WERI-Rb-1 (cell line): Measurements from ENCODE around the gene DYNC1H1.
A peak's percentile ranks its signal among the peaks of the same experiment; 100 is the strongest.

Experiments used
- DNase-seq: peaks from one replicate; pipeline ENCODE4 v3.0.0-alpha.2; 2020
- H3K27ac ChIP-seq: fragments of 250-450 bp; sonication (Bioruptor Pico); 2 replicates; pipeline ENCODE4 v1.5.1; 2020; ENCODE audit warnings: mild to moderate bottlenecking, moderate library complexity
- H3K27me3 ChIP-seq: fragments of 250-450 bp; sonication (Bioruptor Pico); 2 replicates; pipeline ENCODE4 v1.5.1; 2021; ENCODE audit warnings: mild to moderate bottlenecking, low read depth, moderate library complexity; ENCODE audit not compliant: insufficient read depth, severe bottlenecking
- H3K36me3 ChIP-seq: fragments of 250-450 bp; sonication (Bioruptor Pico); 2 replicates; pipeline ENCODE4 v1.5.1; 2020; ENCODE audit warnings: mild to moderate bottlenecking, moderate library complexity
- H3K4me3 ChIP-seq: 2 replicates; pipeline ENCODE4 v1.5.1; 2011; ENCODE audit warnings: low read depth, mild to moderate bottlenecking, control low read depth, low read length
- H3K9me3 ChIP-seq: fragments of 250-450 bp; sonication (Bioruptor Pico); 2 replicates; pipeline ENCODE4 v1.5.1; 2021; ENCODE audit warnings: mild to moderate bottlenecking, moderate library complexity; ENCODE audit not compliant: severe bottlenecking
- TF ChIP-seq, protein P1 (sequence below): IDR thresholded peaks from 2 replicates; pipeline ENCODE4 v1.5.1; 2011; ENCODE audit warnings: low read depth, mild to moderate bottlenecking, control low read depth, inconsistent platforms, low read length

Gene DYNC1H1

DNA sequence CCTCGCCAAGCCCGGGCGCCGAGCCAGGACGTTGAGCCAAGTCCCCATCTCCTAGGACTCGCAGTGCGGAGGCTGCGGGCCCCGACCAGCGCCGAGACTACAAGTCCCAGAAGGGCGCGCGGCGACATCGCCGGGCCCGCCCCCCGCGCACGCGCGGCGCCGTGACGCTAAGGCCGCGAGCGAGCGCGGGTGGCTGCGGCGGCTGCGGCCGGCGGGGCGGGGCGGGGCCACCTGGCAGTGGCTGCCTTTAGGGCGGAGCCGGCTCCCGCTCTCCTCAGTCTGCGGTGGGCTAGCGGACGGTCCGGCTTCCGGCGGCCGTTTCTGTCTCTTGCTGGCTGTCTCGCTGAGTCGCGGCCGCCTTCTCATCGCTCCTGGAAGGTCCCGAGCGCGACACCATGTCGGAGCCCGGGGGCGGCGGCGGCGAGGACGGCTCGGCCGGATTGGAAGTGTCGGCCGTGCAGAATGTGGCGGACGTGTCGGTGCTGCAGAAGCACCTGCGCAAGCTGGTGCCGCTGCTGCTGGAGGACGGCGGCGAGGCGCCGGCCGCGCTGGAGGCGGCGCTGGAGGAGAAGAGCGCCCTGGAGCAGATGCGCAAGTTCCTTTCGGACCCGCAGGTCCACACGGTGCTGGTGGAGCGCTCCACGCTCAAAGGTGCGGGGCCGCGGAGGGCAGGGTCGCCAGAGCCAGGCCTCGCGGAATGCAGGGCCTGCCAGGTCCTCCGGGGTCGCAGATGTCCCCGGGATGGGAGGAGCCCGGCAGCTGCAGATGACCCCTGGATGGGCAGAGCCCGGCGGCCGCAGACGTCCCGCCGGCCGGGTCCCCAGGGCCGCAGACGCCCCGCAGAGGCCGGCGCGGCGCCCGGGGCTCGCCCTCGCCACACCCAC is at the start of gene DYNC1H1:
TSS of gene DYNC1H1 (plus strand) at position 277 of the 884 bp plus-strand sequence. CDS start at position 396, 119 bp downstream.
- Histone ChIP-seq H3K4me3 (peak within 1 kb of the TSS; percentile 57), H3K9me3 (no peaks in the 10 kb centered on the region), H3K36me3 (peaks cover 22% of the 10 kb centered on the region), H3K27me3 (no peaks in the 10 kb centered on the region), H3K27ac (peak within 1 kb of the TSS; percentile 92)
- TF ChIP-seq, protein P1, sequence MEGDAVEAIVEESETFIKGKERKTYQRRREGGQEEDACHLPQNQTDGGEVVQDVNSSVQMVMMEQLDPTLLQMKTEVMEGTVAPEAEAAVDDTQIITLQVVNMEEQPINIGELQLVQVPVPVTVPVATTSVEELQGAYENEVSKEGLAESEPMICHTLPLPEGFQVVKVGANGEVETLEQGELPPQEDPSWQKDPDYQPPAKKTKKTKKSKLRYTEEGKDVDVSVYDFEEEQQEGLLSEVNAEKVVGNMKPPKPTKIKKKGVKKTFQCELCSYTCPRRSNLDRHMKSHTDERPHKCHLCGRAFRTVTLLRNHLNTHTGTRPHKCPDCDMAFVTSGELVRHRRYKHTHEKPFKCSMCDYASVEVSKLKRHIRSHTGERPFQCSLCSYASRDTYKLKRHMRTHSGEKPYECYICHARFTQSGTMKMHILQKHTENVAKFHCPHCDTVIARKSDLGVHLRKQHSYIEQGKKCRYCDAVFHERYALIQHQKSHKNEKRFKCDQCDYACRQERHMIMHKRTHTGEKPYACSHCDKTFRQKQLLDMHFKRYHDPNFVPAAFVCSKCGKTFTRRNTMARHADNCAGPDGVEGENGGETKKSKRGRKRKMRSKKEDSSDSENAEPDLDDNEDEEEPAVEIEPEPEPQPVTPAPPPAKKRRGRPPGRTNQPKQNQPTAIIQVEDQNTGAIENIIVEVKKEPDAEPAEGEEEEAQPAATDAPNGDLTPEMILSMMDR, result no peak
- peak; percentile 88 for DNase-seq

DNA sequence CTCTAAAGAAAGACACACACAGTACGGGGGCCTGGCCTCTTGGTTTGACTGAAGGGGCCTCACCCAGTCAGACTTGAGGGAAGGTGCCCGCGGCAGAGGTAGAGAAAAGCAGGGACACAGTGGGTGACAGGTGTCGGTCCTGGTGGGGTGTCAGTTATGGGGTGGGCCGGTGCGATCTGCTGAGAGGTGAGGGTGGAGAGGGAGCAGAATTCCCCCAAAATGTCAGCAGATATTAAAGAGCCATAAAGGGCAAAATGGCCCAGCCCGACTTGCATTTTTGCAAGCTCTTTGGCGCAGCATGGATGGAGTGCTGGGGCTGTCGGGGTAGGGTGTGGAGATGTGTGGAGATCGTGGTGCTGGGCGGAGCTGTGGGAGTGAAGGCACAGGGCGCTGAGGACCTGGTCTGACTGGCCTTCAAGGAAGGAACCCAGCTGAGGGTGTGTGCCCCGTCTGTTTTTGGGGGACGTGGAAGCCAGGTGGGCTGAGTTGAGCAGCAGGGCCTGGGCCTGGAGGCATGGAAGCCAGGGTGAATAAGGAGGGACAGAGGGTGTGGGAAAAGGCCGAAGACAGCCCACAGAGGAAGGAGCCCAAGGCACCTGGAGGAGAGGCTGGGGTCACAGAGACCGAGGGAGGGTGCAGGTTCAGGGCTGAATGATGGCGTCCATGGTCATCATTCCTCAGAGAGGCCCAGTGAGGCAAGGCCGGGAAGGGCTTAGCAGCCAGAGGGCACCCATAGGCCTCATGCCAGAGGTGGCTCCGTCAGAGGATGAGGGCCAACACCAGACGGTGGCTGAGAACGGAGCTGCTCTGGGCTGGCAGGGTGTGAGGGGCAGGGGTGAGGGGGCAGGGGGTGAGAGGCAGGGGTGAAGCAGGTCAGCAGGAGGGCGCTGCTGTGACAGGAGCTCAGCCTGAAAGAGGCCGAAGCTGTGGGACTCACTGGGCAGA is 48.2 kb upstream of the DYNC1H1 start:
- TF ChIP-seq, protein P1, result no peak
- no peak for DNase-seq
- peaks cover 25% of the 10 kb centered on the region for H3K36me3 ChIP-seq
- no peaks in the 10 kb centered on the region for H3K27me3 ChIP-seq
- no peak overlapping the region for H3K27ac ChIP-seq
- H3K9me3 ChIP-seq, result no peaks in the 10 kb centered on the region
- H3K4me3 ChIP-seq, result no peak overlapping the region

DNA sequence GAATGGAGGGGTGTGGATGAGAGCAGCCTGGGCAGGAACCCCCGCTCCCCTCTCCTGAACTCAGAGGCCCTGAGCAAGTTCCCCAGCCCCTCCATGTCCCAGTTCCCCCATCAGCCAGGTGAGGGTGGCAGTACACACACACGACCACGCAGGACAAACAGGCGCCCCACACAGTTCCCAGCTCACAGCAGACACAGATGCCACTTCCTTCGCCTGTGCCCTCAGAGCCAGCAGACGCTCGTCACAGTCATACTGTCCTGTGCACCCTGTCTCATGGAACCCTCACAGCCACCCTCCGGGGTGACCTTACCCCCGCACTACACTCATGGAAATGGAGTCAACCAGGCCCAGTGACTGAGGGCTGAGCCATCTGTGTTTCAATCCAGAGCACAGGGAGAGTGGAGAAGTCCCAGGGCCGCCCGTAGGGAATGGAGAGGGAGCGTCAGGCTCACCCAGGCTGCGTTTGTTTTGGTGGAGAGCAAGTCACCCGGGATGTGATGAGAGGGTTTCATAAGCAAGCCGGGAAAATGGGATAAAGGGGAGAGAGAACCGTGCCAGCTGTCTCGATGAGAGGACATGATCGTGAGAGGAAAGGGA is 47.5 kb upstream of the DYNC1H1 start:
- H3K27ac ChIP-seq, result no peak overlapping the region

DNA sequence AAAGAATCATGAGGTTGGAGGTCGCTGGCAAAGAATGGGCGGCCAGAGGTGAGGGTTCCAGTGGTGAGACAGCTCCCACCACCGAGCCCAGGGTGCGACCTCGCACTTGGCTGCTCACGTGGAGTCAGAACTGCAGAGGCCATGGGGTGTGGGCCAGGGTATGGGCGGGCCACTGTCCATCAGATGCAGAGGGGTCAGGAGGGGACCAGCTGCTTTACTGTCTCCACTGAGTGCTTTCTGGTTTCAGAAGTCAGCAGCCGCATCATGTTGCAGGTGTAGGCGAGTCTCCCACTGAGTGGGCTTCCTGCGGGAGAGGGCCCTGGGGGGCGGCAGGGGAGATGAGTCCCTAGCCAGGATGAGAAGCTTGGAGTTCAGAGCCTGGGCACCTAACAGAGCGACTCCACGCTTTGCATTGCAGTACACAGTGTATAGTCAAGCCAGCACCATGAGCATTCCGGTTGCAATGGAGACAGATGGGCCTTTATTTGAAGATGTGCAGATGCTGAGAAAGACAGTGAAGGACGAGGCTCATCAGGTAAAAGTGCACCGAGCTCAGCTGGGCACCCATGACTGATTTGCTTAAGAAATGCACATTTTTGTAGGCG is 46.9 kb upstream of the DYNC1H1 start:
- TF ChIP-seq, protein P1, result no peak
- Histone ChIP-seq H3K27ac (no peak overlapping the region), H3K9me3 (no peaks in the 10 kb centered on the region), H3K36me3 (peaks cover 21% of the 10 kb centered on the region), H3K27me3 (no peaks in the 10 kb centered on the region), H3K4me3 (no peak overlapping the region)
- DNase-seq, result no peak

More for the DNA sequence above, 47.5 kb upstream of the DYNC1H1 start:
- Histone ChIP-seq H3K36me3 (peaks cover 25% of the 10 kb centered on the region), H3K4me3 (no peak overlapping the region), H3K27me3 (no peaks in the 10 kb centered on the region), H3K9me3 (no peaks in the 10 kb centered on the region)
- TF ChIP-seq, protein P1, result no peak
- DNase-seq, result no peak
